HG03354 (cell line): ENCODE data around the gene MRPL41.
"Not testable (repeated sequence)": the region's sequence is repeated elsewhere in the genome, so short reads cannot be mapped to it uniquely, and the experiment has no call there.

Source experiments
- ATAC-seq: cut with Tn5 transposase; IDR thresholded peaks from one replicate; pipeline ENCODE4 v1.9.1; 2021; ENCODE audit warnings: mild to moderate bottlenecking; ENCODE audit not compliant: unreplicated experiment, poor library complexity, severe bottlenecking

MRPL41 gene

DNA sequence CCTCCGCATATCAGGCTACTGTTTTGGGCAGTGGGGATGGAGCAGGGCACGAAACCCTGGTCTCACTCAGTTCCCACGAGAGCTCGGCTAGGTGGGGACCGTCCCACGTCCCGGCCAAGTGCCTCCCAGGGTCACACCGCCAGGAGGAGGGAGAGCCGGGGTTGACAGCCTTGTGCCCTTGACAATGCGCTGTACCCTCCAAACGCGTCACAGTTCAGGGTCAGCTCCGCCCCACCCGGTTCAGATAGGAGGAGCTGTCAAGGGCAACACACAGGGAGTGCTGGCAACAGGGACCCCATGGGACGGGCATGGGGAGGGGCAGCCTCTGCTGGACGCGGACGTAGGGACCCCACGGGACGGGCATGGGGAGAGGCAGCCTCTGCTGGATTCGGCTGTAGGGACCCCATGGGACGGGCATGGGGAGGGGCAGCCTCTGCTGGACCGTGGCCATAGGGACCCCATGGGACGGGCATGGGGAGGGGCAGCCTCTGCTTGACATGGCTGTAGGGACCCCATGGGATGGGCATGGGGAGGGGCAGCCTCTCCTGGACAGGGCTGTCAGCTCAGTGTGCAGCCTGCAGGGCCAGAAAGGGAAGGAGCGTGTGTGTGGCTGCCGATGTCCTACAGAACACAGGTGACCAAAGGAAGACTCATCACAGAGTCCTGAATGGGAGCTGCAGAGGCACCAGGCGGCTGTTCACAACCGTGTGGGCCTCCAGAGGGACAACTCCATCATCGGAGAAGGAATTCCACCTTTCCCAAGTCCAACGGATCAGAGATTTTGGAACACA lies 30.9 kb upstream of the MRPL41 start:
- ATAC-seq, result no peak

DNA sequence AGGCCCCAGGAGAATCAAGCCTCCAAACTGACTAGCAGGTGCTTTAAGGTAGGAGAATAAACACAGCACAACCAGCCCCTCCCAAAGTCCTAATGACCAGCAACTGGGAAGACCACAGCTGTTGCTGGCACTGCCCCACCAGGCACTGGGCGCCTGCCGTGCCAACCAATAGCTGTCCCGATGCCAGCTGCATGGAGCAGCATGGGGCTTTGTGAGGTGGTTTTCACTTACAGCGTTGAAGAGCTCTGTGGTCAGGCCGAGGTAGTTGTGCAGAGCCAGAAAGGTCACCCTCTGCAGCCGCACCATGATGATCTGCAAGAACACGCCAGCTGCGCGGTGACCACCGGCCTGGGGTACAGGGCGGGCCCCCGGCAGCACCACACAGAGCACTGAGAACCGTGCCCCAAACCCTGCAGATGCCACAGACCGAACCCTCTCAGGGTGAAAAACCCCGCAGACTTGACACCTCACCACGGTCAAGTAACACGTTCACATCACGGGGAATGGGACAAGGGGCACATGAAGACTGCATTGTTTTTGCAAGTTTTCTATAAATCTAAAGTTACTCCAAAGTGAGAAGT lies 30.2 kb upstream of the MRPL41 start:
- ATAC-seq, result no peak

DNA sequence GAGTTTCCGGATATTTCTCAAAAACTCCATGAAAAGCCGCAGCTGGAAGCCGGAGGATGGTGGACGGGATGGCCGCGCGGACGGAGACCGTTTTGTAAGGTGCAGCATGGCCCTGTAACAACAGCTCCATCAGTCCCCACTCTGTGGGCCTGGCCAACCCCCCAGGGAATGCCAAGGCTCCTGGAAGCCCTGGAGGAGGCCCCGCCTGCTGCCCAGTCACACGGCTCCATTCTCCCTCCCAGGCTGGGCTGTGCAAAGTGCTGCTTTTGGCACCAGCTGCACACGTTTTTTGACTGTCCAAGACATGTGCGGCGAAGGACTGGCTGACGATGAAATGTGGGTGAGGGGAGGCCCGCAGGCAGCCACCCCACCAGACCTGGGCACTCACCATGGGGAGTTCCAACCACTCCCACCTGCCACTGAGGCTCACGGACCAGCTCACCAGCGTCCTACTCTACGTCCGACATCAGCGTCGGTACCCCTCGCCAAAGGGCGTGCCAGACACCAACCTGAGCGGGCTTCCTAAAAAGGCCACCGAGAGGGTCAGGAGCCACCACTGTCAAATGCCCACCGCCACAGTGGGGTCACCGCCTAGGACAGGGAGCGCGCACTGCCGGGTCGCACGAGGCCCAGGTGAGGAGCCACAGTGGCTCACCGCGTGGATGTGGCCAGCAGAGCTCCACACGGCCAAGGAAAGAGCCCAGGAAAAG lies 28.8 kb upstream of the MRPL41 start:
- no peak for ATAC-seq

DNA sequence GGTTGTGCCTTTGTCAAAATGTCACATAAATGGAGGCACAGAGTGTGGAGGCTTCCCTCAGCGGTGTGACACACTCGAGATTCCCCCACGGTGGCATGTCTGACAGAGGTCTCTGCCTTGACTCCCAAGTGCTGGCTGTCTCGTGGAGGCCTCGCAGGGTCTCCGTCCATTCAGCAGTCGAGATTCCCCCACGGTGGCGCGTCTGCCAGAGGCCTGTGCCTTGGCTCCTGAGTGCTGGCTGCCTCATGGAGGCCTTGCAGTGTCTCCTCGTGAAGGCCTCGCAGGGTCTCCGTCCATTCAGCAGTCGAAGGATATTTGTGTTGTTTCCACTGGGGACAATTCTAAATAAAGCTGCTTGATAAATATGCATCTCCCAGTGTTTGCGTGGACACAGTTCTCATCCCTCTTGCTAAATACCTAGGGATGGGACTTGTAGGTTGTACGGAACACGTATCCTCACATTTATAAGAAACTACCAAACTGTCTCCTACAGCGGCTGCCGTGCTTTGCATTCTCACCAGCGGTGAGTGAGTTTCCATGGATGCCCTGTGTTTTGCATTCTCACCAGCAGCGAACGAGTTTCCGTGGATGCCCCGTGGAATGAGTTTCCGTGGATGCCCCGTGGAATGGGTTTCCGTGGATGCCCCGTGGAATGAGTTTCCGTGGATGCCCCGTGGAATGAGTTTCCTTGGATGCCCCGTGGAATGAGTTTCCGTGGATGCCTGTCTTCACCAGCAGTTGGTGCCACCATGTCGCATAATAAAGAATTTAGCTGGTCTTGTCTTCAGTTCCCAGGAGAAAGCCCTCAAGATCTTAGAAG lies 27.3 kb upstream of the MRPL41 start:
- ATAC-seq, result no peak

DNA sequence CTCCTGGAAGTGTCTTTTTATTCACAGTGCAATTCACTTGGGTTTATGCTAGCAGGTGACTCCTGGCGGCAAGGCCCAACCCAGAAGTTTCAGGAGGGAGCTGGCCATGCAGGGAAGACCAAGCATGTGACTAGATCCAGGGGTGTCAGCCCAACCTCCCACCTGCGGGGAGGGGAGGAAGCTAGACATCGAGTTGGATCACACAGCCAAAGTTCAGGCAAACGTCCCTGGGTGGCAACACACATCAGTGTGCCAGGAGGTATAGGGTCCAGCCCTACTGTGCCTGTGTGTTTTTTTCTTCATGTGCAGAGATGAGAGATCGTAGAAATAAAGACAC lies 26.7 kb upstream of the MRPL41 start:
- ATAC-seq, result no peak

DNA sequence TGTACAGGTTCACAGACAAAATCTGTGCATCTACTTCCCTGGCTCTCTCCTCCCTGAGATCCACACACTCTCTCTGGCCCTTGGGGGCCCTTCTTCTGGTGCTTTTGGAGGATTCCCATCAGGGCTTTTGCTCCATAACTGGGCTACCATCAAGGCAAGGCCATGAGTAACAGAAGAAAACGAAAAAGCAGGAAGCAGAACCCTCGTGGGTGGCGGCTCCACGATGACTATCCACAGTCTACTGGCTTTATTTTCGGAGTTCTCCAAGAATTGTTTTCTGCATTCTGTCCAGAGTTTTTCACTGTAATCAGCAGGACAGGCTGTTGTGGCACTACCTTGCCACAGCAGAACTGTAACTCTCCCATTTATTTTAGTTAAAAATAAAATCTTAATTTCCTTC lies 21.3 kb upstream of the MRPL41 start:
- no peak for ATAC-seq

DNA sequence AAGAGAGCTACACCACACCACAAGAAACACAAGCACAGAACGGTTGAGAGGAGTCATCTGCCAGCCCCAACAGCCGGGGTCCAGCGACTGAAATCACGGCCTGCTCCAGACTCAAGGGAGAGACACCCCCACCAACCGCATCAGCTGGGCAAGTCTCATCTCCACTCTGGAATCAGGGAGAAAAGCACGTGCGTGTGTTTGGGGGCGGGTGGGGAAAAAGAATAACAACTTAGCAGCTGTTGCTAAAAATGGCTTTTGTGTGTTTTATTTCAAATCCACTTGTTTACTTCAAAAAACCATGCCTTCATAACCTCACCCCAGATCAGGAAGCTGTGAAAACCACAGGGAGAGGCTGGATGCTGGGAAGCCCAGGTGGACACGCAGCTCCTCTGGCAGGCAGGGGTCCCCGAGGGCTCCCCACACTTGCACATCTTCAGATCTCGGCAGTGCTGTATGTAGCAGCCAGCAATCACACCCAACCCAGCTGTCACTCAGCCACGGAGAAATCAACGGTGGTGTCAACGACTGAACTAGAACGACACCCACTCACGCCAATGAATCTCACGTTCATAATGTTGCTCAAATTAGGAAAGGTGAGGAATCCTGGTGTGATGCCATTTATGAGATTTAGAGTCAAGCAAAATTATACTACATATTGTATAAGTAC lies 20.4 kb upstream of the MRPL41 start:
- no peak for ATAC-seq

DNA sequence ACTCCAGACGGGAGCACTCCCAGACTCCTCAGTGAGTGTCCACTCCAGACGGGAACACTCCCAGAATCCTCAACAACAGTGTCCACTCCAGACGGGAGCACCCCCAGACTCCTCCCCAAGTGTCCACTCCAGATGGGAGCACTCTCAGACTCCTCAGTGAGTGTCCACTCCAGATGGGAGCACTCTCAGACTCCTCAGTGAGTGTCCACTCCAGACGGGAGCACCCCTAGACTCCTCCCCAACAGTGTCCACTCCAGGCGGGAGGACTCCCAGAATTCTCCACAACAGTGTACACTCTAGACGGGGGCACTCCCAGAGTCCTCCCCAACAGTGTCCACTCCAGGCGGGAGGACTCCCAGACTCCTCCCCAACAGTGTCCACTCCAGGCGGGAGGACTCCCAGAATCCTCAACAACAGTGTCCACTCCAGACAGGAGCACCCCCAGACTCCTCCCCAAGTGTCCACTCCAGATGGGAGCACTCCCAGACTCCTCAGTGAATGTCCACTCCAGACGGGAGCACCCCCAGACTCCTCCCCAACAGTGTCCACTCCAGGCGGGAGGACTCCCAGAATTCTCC lies 18.7 kb upstream of the MRPL41 start:
- ATAC-seq, result not testable (repeated sequence)

DNA sequence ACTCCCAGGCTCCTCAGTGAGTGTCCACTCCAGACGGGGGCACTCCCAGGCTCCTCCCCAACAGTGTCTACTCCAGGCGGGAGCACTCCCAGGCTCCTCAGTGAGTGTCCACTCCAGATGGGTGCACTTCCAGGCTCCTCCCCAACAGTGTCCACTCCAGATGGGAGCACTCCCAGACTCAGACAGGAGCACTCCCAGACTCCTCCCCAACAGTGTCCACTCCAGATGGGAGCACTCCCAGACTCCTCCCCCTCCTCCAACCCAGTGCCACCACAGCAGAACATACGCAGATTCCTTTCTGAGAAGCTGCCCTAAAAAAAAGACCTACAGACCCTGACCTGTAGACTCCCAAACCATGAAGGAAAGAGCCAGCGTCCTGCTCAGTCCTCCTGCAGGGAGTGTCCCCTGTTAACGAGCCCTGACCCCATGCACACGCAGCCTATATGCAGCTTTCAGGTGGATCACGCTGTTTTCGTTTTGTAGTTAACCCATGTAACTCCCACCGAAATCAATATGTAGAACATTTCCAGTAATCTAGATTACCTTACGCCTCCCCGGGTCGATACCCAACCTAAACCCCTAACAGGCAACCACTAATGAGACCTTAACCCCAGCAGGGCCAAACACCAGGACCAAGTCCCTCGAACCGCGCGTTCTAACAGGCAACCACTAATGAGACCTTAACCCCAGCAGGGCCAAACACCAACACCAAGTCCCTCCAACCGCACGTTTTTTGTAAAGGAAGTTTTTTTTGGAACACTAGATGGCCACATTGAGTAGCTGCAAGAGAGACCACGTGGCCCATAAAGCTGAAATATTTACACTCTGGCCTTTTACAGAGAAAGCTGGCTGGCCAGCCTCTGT lies 17.2 kb upstream of the MRPL41 start:
- no peak for ATAC-seq

DNA sequence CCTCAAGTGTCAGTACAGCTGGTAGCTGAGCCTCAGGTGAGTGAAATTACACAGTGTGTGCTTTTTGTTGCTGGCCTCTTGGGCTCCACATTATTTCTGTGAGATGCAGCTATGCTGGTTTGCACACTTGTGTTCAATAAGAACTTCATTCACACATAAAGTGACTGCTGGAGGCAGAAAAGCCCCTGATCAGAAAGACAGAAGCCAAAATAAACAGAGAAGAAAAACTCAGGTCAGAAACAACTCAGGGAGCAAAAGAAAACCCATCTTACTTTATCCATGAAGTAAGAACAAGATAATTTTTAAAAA lies 16.6 kb upstream of the MRPL41 start:
- ATAC-seq, result no peak

DNA sequence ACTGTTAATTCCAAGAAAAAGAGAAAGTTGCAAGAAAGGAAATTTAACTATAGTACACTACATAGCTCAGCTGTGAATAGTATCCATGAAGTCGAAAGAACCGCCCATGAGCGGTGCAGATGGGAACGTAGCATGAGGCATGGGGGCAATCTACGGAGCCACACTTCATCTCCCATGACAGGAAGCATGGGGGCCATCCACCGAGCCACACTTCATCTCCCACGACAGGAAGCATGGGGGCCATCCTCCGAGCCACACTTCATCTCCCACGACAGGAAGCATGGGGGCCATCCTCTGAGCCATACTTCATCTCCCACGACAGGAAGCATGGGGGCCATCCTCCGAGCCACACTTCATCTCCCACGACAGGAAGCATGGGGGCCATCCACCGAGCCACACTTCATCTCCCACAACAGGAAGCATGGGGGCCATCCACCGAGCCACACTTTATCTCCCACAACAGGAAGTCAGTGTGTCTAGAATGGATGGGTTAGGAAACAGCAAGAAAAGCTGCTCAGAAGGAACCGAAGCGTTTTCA lies 15.0 kb upstream of the MRPL41 start:
- ATAC-seq, result not testable (repeated sequence)

DNA sequence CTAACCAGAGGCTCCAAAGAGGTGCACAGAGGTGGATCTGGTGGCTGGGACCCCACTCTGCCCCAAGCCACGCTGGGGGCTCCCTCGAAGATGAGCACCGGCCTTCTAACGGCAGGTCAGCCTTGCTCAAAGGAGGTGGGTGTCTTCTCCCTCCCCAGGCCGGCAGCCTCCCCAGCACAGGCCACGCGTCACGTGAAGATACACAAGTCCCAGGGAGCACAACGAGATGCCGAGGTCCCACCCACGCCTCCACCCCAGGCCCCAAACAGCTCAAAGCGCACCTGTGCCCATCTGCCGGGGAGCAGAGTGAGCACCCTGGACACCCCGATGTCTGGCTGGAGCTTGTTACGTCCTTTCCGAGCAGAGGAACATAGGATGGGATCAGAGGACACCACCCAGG lies 13.6 kb upstream of the MRPL41 start:
- ATAC-seq, result no peak

DNA sequence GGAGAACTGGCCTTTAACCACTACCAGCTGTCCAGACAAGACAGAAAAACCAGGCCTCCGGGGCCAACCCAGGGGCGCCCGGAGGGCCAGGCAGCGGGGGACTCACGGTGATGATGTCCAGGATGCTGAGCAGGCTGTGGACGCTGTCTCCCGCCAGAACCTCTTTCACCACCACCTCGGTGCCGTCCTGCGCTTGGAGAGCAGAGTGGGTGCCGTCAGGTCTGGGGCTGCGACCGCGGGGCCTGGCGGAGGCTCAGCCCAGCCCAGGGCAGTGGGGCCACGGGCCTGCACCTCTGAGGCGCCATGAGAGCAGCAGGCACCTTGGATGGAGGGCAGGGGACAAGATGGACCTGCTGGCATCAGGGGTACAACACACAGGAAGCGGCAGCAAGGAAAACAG lies 11.1 kb upstream of the MRPL41 start:
- ATAC-seq, result no peak

DNA sequence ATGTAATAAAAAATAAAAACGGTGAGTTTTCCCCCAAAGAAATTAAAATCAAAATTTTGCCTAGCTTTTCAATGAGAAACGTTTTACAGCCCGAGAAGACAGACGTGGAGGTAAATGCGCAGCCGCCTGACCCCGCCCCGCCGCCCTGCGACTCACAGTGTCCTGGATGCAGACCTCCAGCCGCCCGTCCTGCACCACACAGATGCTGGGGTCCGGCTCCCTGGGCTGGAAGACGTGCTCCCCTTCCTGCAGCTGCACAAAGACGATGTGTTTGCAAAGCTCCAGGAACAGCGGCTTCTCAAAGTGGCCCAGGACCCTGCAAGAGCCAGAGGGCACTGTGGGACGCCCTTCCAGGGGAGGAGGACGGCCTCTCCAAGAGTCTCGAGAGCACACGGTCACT lies 9.2 kb upstream of the MRPL41 start:
- no peak for ATAC-seq

DNA sequence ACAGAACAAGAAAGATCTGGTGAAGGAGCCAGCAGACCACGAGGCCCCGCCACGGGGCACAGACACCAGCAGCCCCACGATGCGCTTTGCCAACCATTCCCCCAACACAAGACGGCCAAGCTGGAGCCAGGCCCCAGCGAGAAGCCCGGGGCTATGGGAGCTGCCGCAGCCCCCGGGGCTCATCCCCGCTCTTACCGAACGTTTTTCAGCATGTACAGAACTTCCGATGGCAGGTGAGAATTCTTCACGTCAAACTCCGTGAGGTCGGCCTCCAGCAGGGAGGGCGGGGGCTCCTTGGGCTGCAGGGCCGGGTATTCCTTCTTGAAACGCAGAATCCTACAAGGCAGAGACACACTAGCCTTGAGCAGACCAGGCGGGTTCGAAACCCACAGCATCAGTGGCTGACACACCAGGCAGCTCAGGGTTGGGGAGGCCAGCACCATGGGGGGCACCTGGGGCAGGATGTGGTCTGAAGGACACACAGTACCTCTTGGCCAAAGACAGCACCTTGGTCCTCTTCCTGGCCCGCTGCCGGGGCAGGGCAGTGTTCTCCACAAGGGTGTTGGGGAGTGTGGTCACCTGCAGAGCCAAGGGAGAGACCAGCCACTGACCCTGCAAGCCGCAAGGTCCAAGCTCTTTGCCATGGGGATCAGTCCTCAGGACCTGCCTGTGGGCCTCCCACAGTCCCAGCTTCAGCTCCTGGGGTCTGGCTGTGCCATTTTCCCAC lies 8.3 kb upstream of the MRPL41 start:
- no peak for ATAC-seq

DNA sequence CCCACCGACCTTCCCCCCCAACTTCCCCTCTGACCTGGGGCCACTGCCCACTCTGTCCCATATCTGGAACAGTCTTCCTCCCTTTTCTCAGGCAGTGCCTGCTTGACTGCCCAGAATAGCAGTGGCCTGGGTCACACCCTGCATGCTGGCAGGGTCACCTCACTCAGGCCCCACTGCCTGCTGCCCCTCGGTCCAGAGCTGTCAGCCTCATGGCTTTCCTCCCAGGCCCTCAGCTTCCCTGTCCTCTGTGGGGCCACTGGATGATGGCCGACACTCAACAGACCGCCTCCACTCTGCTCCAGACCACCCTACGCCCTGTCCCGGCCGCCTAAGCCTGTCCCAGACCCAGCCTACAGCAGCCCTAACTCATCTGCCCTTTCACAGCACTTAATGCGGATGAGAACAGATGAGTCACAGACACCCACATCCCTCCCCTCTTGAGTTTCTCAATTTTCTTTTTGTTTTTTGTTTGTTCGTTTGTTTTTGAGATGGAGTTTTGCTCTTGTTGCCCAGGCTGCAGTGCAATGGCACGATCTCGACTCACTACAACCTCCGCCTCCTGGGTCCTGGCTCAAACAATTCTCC lies 7.4 kb upstream of the MRPL41 start:
- ATAC-seq, result no peak

DNA sequence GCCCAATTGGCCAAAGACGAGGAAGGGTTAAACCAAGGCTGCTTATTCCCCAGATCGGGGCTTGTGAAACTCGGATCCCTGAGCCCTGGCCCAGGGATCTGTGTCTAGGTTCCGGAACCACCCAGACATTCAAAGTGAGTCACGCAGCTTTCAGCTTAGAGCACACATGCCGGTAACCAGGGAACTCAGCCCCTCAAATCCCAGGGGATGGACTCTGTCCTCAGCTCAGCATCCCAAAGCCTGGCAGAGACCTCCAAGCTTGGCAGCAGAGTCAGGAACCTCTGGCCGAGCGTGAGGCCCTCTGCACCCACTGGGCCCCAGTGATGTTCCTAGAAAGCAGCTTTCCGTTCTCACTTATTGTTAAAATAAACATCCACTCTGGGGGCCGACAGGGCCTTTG lies 6.6 kb upstream of the MRPL41 start:
- ATAC-seq, result no peak
